ENCODE results near the gene ULK1.
"Not testable (repeated sequence)": the region's sequence is repeated elsewhere in the genome, so short reads cannot be mapped to it uniquely, and the experiment has no call there.

ULK1 gene

DNA sequence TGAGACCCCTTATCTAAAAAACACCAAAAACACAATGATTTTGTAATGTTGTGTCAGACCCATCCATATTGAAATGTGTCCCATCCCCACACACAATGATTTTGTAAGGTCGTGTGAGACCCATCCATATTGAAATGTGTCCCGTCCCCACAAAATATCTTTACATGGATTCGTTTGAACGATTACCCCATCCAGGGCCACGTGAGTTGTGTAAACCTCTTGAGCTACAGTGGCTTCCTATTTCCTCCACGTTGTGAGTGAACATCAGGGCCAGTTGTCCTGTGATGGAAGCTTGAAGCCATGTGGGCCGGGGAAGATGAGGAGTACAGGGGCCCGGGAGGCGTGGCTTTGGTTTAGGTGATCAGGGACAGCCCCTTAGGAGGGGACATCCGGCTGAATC is 27.0 kb upstream of the ULK1 start:
- no peak for DNase-seq (ENCODE audit: insufficient read length, low spot score)
- FAIRE-seq, result no peak
- no peak for TF ChIP-seq POLR2A (IDR thresholded peaks at IDR 0.05; ENCODE audit: low read depth, low read length)

DNA sequence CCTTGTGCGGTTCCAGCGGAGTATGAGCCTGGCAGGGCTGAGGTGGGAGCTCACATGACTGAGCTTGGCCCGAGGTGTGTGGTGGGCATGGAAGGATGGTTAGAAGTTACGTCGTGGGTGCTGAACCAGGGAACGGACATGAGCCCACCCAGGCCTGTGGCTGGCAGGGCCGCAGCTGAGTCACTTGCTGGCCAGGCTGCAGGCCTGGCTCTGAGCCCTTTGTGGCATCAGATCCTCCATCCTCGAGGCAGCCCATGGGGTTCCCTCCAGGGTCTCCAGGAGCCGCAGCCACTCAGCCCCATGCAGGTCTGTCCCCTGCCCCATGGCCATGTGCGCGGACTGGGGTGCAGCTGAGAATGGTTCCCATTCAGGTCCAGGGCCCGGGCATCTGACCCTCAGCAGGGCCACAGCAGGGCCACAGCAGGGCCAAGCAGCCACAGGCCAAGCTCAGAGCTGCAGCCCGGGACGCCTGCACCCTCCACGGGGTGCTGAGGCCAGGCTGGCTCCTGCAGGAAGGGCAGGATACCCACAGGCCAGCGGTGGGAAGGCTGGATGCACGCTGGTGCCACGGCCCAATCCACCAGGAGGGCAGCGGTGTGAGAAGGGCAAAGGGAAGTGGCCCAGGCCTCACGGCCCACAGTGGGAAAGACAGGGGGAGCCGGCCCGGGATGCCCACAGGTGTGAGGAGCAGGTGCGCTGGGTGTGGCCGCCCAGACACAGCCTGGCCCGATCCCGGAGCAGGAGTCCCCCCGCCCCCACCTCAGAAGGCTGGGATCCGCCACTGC is 26.3 kb upstream of the ULK1 start:
- DNase-seq (ENCODE audit: insufficient read length, low spot score) (no peak), FAIRE-seq (no peak)
- no peak for TF ChIP-seq POLR2A (IDR thresholded peaks at IDR 0.05; ENCODE audit: low read depth, low read length)

DNA sequence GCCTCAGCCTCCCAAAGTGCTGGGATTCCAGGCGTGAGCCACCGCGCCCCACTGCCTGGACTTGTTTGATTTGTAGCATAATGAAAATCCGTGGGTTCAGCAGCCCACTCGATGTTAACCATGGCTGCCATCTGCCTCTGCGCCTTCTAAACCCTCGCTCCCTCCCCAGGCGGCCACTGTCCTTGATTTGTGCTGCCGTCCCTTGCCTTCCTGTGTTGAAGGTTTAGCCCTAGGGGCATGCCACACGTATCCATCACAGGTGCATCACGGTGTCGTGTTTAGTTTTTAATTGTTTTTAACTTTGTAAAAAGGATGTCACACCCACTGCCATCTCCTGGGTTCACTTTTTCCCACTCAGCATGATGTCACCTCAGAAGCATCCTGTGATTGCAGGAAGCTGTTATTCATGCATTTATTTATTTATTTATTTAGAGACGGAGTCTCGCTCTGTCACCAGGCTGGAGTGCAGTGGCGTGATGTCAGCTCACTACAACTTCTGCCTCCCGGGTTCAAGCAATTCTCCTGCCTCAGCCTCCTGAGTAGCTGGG is 24.5 kb upstream of the ULK1 start:
- DNase-seq (ENCODE audit: insufficient read length, low spot score) (peak; percentile 63), FAIRE-seq (no peak)
- TF ChIP-seq POLR2A (IDR thresholded peaks at IDR 0.05; ENCODE audit: low read depth, low read length), result no peak

DNA sequence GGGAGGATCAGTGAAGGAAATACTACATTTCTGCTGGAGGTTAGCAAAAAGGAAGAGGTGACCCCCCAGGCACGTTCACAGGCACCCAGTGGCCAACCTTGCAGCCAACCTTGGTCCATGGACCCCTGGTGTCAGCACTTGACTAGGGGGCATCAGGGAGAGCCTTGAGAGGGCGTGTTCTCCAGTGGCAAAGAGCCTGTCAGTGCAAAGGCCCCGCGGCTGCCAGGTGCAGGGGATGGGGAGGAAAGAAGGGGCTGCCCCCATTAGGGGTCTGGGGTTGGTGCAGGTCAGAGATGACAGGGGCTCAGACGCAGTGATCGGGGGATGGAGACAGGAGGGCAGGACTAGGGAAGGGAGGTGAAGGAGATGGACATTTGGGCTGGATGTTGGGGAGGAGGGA is 22.7 kb upstream of the ULK1 start:
- DNase-seq (ENCODE audit: insufficient read length, low spot score), result no peak
- no peak for TF ChIP-seq POLR2A (IDR thresholded peaks at IDR 0.05; ENCODE audit: low read depth, low read length)
- FAIRE-seq, result no peak

DNA sequence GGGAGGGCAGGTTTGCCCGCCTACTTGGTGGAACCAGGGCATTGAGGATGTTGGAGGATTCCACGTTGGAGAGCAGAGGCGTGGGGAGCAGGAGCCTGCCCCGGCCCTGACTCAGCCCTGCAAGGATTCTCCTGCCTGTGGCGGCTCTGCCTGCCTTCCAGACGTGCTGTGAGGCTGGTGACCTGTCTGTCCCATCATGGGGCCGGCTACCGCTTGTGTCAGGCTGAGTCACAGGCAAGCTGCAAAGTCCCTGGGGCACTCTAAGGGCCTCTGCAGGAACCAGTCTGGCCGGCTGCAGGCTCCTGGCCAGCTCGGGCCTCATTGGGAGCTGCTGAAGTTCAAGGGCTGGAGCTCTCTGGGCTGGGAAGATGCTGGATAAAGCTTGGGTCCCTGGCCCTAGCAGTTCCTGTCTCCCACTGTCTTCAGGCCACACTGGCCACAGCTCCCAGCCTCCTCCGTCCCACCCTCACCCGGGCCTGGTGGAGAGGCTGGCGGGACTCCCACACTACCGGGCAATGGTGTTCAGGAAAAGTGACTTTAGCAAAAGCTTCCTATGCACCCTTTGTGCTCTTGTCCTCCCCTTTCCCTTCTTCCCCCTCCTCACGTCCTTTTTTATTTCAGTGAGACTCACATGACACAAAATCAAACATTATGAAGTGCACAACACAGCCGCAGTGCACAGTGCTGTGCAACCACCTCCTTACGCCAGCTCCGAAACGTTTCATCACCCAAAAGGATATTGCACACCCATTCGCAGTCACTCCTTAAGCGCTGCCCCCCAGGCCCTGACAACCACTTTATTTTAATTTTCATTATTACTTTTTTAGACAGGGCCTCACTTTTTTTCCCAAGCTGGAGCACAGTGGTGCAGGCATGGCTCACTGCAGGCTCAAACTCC is 22.0 kb upstream of the ULK1 start:
- FAIRE-seq (peak; percentile 57), DNase-seq (ENCODE audit: insufficient read length, low spot score) (peak; percentile 89)
- peak; percentile 1; the same call in 1 of the 2 replicates for TF ChIP-seq POLR2A (IDR thresholded peaks at IDR 0.05; ENCODE audit: low read depth, low read length)

DNA sequence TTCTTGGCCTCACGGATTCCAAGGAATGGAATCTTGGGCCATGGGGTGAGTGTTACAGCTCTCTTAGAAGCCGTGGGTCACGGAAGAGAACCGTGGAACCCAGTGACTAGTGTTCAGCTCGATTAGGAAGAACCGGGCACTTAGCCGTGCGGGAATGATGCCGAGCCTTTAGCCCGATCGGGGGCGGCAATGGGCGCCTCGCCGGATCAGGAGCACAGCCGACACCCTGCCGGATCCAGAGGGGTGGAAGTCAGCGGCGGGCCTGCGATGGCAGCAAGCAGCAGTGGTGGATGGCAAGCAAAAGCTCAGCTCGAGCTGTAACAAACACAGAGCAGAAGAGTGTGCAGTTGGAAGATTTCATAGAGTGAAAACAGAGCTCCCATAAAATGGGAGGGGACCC is 21.1 kb upstream of the ULK1 start:
- FAIRE-seq, result no peak
- no peak for TF ChIP-seq POLR2A (IDR thresholded peaks at IDR 0.05; ENCODE audit: low read depth, low read length)
- DNase-seq (ENCODE audit: insufficient read length, low spot score), result no peak

DNA sequence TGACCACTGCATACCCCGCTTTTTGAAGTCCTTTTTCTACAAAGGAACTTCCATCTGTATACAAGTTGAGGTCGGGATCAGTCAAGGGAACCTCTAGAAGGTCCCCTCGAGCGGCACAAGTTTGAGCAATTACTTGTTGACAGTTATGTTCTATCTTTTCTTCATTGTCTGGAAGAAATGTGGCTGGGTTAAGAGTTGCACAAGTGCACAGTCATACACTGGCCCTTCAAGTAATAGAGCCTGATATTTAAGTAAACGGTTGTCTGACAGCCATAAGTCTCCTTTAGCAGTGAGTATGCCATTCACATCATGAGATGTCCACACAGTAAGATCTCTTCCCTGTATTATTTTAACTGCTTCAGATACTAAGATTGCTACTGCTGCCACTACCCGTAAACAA is 19.4 kb upstream of the ULK1 start:
- FAIRE-seq; DNase-seq (ENCODE audit: insufficient read length, low spot score): not testable (repeated sequence)

DNA sequence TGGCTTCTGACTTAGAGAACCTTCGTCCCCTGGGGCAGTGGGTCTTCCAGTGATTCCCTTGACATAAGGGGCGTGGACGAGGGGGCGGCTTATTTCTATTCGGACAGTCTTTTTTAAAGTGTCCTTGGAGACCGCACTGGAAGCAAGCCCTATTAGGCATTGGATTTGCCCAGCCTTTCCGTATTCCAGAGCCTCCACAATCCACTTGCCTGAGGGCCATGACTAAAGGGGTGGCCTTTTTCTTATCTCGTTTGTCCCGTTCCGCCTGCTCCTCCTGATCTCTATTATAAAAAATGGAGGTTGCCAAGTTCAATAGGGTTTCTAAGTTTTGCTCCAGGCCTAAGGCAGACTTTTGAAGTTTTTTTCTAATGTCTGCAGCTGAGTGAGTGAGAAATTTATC is 17.2 kb upstream of the ULK1 start:
- FAIRE-seq; DNase-seq (ENCODE audit: insufficient read length, low spot score): not testable (repeated sequence)

DNA sequence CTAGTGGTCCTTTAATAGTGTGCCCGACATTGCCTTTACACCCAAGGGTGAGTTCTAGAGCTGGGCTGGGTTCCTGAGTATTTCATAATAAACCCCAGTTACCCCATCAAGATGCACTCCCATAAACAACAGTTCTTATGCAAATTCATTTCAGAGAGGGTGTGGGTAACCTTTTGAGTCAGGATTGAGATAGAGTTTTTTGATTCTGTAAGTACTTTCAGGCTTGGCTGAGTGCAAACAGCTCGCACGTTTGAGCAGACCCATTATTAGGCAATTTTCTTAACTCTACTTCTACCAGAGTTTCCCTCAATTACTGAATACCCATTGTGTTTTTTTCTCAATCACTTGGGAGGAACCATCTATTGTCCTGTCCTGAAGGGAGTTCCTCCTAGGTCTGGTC is 16.0 kb upstream of the ULK1 start:
- DNase-seq (ENCODE audit: insufficient read length, low spot score); FAIRE-seq: not testable (repeated sequence)

DNA sequence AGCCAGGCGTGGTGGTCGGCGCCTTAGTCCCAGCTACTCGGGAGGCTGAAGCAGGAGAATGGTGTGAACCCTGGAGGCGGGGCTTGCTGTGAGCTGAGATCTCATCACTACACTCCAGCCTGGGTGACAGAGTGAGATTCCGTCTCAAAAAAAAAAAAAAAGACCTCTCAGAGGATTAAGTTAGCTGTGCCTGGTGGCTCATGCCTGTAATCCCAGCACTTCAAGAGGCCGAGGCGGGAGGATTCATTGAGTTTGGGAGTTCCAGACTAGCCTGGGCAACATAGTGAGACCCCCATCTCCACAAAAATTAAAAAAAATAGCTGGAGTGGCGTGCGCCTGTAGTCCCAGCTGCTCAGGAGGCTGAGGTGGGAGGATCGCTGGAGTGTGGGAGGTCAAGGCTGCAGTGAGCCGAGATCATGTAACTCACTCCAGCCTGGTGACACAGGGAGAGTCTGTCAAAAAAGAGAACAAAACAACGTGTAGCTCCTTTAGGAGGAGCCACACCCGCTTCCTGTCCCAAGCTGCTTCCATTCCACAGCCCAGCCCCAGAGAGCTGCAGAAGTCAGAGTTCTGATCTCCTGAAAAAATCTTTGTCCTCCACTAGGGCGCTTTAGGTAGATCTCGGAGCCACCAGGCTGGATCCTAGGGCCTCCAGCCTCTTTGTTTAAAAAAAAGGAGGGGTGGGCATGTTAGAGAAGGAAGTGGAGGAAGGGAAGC is 11.5 kb upstream of the ULK1 start:
- FAIRE-seq, result no peak
- no peak for TF ChIP-seq POLR2A (IDR thresholded peaks at IDR 0.05; ENCODE audit: low read depth, low read length)
- peak; percentile 35 for DNase-seq (ENCODE audit: insufficient read length, low spot score)

DNA sequence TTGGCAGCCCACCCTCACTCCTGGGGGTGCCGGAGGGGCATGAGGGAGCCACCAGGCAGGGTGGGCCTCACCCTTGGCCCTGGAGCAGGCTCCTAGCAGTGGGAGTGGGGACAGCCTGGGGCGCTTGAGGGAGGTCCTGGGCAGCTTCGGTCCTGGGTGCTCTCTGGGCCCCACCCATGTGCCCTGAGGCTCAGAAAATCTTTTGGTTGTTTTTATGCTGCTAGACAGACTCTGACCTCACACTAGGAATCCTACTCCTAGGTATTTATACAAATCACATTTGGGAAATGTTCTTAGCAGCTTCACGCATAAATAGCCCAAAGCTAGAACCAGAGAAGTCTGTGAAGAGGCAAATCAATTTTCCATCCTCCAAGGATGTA is 10.9 kb upstream of the ULK1 start:
- peak; percentile 1 for DNase-seq (ENCODE audit: insufficient read length, low spot score)
- FAIRE-seq, result no peak
- no peak for TF ChIP-seq POLR2A (IDR thresholded peaks at IDR 0.05; ENCODE audit: low read depth, low read length)

DNA sequence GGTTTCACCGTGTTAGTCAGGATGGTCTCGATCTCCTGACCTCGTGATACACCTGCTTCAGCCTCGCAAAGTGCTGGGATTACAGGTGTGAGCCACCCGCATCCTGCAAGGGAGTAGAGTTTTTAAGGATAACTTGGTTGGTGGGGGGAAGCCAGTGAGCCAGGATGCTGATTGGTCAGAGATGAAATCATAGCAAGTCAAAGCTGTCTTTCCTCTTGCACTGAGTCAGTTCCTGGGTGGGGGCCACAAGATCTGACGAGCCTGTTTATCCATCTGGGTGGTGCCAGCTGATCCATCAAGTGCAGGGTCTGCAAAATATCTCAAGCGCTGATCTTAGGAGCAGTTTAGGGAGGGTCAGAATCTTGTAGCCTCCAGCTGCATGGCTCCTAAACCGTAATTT is 9.3 kb upstream of the ULK1 start:
- not testable (repeated sequence) for FAIRE-seq; DNase-seq (ENCODE audit: insufficient read length, low spot score)

DNA sequence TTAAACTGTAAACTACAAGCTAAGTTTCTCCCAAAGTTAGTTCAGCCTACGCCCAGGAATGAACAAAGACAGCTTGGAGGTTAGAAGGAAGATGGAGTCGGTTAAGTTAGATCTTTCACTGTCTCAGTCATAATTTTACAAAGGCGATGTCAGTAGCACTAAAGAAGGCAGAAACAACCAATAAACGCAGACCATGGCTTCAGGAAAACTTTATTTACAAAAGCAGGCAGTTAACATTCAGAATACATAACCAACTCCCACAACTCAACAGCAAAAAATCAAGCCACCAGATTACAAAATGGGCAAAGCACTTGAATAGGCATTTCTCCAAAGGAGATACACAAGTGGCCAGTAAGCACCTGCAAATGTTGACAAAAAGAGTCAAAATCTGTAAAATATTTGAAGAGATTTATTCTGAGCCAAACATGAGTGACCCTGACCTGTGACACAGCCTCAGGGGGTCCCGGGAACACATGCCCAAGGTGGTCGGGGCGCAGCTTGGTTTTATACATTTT is 8.8 kb upstream of the ULK1 start:
- no peak for TF ChIP-seq POLR2A (IDR thresholded peaks at IDR 0.05; ENCODE audit: low read depth, low read length)
- no peak for DNase-seq (ENCODE audit: insufficient read length, low spot score)
- no peak for FAIRE-seq

DNA sequence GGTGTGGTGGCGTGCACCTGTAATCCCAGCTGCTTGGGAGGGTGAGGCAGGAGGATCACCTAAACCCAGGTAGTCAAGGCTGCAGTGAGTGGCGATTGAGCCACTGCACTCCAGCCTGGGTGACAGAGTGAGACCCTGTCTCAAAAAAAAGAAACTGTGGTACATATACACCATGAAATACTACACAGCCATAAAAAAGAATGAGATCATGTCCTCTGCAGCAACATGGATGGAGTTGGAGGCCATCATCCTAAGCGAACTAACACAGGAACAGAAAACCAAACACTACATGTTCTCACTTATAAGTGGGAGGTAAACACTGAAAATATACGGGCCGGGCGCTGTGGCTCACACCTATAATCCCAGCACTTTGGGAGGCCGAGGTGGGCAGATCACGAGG is 2.7 kb upstream of the ULK1 start:
- not testable (repeated sequence) for DNase-seq (ENCODE audit: insufficient read length, low spot score); FAIRE-seq
